ENCODE measurements around the gene C17orf50. TPM values are rescaled to one million over a fixed set of nuclear protein-coding genes. Genes with fewer than 3 reads are reported as not detected.

C17orf50 gene
- total RNA-seq, 2 donors from 2014 or later = not detected

DNA sequence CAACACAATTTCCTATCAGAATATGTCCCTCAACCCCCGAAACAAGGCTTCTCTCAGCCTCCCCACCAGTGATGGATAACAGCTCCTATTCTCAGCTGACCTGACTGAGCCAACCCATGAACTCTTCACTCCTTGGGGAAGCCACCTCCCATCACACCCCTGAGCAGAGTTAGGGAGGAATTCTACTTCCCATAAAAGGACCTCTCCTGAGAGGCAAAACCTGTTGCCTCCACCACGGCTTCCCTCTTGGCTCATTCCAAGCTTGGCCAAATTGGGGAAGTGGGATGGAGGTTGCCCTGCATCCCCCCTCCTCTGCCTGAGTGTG is 34.9 kb upstream of the C17orf50 start:
- intact Hi-C loops (cut with DNase I) = no loop called here
- WGBS, 2 donors = 70 to 100% methylated on average over 2 of the region's 2 CpGs
- ATAC-seq = no peak

DNA sequence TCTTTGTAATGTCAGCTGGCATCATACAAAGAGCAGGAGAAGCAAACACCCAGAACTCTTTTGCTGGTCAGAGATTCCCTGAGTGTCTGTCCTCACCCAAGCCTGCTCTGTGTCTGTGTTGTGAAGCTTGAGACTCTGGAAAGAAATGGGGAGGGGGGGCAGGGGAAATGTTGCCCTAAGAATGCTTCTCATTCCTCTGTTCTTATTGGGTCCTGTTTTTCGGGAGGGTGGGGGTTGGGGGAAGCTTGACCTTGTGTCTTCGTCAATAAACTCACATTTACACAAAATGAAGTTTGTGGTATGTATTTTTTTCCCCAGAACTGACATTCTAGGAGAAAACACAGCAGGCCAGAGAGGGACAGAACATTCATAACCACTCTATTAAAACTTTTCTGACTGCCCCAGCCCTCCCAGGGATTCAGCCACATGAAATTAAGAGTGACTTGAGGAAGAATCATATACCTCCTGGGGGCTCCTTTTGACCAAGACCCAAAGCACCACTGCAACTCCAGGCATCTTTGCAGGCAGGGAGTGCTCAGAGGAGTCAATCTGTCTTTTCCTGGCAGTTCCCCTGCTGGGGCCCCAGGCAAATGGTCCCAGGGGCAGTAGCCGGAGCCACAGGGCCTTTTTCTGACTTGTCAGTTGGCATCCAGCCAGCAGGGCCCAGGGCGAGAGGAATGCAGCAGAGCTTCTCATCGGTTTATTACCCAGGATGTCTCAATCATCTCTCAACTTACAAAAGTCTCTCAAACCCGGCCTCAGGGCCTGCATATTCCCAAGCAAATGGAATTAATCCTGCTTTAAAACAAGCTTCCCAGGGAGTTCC is 34.3 kb upstream of the C17orf50 start:
- TF ChIP-seq, protein P1, sequence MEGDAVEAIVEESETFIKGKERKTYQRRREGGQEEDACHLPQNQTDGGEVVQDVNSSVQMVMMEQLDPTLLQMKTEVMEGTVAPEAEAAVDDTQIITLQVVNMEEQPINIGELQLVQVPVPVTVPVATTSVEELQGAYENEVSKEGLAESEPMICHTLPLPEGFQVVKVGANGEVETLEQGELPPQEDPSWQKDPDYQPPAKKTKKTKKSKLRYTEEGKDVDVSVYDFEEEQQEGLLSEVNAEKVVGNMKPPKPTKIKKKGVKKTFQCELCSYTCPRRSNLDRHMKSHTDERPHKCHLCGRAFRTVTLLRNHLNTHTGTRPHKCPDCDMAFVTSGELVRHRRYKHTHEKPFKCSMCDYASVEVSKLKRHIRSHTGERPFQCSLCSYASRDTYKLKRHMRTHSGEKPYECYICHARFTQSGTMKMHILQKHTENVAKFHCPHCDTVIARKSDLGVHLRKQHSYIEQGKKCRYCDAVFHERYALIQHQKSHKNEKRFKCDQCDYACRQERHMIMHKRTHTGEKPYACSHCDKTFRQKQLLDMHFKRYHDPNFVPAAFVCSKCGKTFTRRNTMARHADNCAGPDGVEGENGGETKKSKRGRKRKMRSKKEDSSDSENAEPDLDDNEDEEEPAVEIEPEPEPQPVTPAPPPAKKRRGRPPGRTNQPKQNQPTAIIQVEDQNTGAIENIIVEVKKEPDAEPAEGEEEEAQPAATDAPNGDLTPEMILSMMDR (IDR thresholded peaks at IDR 0.05) = no peak
- no peak for TF ChIP-seq POLR2A (IDR thresholded peaks at IDR 0.05)
- DNase-seq (peak; percentile 50 to 76 (median 60)), ATAC-seq (no peak)
- no peaks in the 10 kb centered on the region for H3K9me3 ChIP-seq
- no peaks in the 10 kb centered on the region for H3K27me3 ChIP-seq
- peak overlapping the region in 3 of 4 donors; percentile 32 to 53 (median 36) for H3K27ac ChIP-seq
- no peak overlapping the region for H3K4me3 ChIP-seq
- peaks cover 0 to 15% of the 10 kb centered on the region in 2 donors for H3K36me3 ChIP-seq (replicated peaks in 1 of 2; ENCODE audit: insufficient read depth in 1 of 2, low read depth in 2 of 2)
- H3K4me1 ChIP-seq = peaks cover 23% of the 10 kb centered on the region
- WGBS, 2 donors = 40 to 51% methylated on average over 5 to 6 of the region's 6 CpGs
- intact Hi-C loops (cut with DNase I) = no loop called here

More for the DNA sequence above, 34.9 kb upstream of the C17orf50 start:
- H3K4me3 ChIP-seq = no peak overlapping the region
- H3K36me3 ChIP-seq (replicated peaks in 1 of 2; ENCODE audit: insufficient read depth in 1 of 2, low read depth in 2 of 2) = peaks cover 0 to 15% of the 10 kb centered on the region in 2 donors
- H3K4me1 ChIP-seq = peaks cover 17% of the 10 kb centered on the region
- H3K9me3 ChIP-seq = no peaks in the 10 kb centered on the region
- H3K27me3 ChIP-seq = no peaks in the 10 kb centered on the region
- H3K27ac ChIP-seq = peak overlapping the region in 1 of 4 donors; percentile 53
- no peak for TF ChIP-seq POLR2A (IDR thresholded peaks at IDR 0.05)
- TF ChIP-seq, protein P1 (IDR thresholded peaks at IDR 0.05) = no peak
- DNase-seq = no peak

DNA sequence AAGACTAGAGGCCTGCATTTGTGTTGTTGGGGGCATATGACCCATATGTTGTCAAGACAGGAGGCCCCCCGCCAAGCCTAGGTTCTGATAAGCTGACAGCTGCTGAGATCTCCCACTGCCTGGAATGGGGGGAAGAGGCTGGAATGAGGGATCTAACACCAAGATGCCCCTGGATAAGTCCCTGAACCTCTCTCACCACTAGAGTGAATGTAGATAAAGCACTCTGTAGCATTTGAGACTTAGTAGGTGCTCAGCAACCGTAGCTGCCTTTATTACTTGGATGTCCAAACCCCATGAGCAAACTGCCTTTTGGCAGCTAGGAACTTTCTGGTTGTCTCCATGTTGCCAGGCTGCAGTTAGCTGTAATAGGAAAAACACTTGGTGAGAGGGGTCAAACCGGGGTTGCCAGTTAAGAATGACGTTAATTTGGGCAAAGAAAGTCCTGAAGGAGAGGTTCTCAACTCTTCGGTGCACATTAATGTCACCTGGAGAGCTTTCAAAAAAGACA is 33.7 kb upstream of the C17orf50 start:
- Histone ChIP-seq H3K9me3 (no peaks in the 10 kb centered on the region), H3K4me3 (no peak overlapping the region), H3K4me1 (peaks cover 24% of the 10 kb centered on the region), H3K27ac (peak overlapping the region in 3 of 4 donors; percentile 32 to 53 (median 36)), H3K36me3 (replicated peaks in 1 of 2; ENCODE audit: insufficient read depth in 1 of 2, low read depth in 2 of 2) (peaks cover 0 to 15% of the 10 kb centered on the region in 2 donors), H3K27me3 (no peaks in the 10 kb centered on the region)
- 65 to 67% methylated on average over 5 of the region's 5 CpGs for WGBS, 2 donors
- no peak for TF ChIP-seq POLR2A (IDR thresholded peaks at IDR 0.05)
- TF ChIP-seq, protein P1 (IDR thresholded peaks at IDR 0.05) = no peak
- ATAC-seq (no peak), DNase-seq (no peak)
- intact Hi-C loops (cut with DNase I) = no loop called here

DNA sequence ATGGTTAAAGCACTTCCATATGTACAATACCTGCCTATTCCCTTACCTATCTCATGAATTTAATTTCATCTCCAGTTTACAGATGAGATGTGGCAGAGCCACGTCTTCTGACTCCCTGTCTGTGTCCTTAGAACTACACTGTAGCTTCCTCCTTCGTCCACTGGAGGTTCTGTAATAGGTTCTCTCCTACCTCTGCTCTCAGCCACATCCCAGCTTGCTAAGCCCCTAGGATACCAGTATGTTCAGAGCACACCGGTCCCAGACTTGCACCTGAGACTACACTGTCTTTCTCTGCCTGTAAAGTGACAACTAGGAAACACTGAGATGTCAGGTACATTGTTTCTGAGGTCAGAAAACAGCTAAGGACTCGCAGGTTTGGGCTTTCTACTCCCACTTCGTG is 33.1 kb upstream of the C17orf50 start:
- Histone ChIP-seq H3K36me3 (replicated peaks in 1 of 2; ENCODE audit: insufficient read depth in 1 of 2, low read depth in 2 of 2) (peaks cover 0 to 15% of the 10 kb centered on the region in 2 donors), H3K4me3 (no peak overlapping the region), H3K27me3 (no peaks in the 10 kb centered on the region), H3K4me1 (peaks cover 30% of the 10 kb centered on the region), H3K9me3 (no peaks in the 10 kb centered on the region), H3K27ac (peak overlapping the region in 1 of 4 donors; percentile 36)
- TF ChIP-seq POLR2A (IDR thresholded peaks at IDR 0.05) = no peak
- 85 to 86% methylated on average over 5 of the region's 5 CpGs for WGBS, 2 donors
- intact Hi-C loops (cut with DNase I) = no loop called here
- DNase-seq (no peak), ATAC-seq (no peak)

DNA sequence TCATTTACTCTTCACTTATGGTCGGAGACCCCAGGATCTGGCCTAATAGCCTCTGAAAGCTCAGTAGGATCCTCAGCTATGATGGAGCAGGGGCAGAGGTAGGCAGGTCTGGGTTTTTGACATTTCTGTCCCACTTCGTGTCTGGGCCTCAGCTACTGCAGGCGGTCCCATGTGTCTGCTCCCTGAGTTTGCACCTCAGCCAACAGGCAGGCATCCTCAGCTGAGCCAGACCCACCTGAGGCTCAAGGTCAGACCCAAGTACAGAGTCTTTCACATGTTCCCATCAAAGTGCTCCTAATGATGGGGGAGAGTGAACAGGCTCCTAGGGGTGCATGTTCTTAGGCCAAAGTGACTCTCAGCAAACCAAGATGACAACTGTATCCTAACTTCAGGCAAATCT is 32.1 kb upstream of the C17orf50 start:
- ATAC-seq = no peak
- H3K27ac ChIP-seq = no peak overlapping the region
- WGBS, 2 donors = 91 to 100% methylated on average over 2 to 3 of the region's 3 CpGs

More for the DNA sequence above, 32.1 kb upstream of the C17orf50 start:
- Histone ChIP-seq H3K27me3 (no peaks in the 10 kb centered on the region), H3K9me3 (no peaks in the 10 kb centered on the region), H3K4me3 (no peak overlapping the region), H3K36me3 (replicated peaks in 1 of 2; ENCODE audit: insufficient read depth in 1 of 2, low read depth in 2 of 2) (peaks cover 0 to 13% of the 10 kb centered on the region in 2 donors), H3K4me1 (peaks cover 32% of the 10 kb centered on the region)
- no peak for TF ChIP-seq POLR2A (IDR thresholded peaks at IDR 0.05)
- TF ChIP-seq, protein P1 (IDR thresholded peaks at IDR 0.05) = no peak
- DNase-seq = no peak
- intact Hi-C loops (cut with DNase I) = no loop called here
